NCI-H2196 treated with DMSO at 0.1 percent for 48 hours (cell line): ENCODE data around the gene VTA1.
"Not testable (repeated sequence)": the region's sequence is repeated elsewhere in the genome, so short reads cannot be mapped to it uniquely, and the experiment has no call there.

Experiments used
- DNase-seq: peaks from one replicate; lab custom pipeline; 2025; ENCODE audit not compliant: unreplicated experiment; lab: John Stamatoyannopoulos, UW

The VTA1 gene

GRCh38 chr6:142167486-142167885 is 20.4 kb downstream of the VTA1 start:
- no peak for DNase-seq

- no peak for DNase-seq
These were observed 24.3 kb downstream of the VTA1 start for GRCh38 chr6:142171351-142171750.

- DNase-seq = no peak
These were observed 25.7 kb downstream of the VTA1 start for GRCh38 chr6:142172758-142173157.

- DNase-seq = no peak
These were observed 26.9 kb downstream of the VTA1 start for GRCh38 chr6:142173980-142174379.

GRCh38 chr6:142174703-142175102 is 27.6 kb downstream of the VTA1 start:
- no peak for DNase-seq

GRCh38 chr6:142178129-142178528 is 31.1 kb downstream of the VTA1 start:
- DNase-seq = no peak

- no peak for DNase-seq
These were observed 34.9 kb downstream of the VTA1 start for GRCh38 chr6:142182004-142182403.

- no peak for DNase-seq
These were observed 36.3 kb downstream of the VTA1 start for GRCh38 chr6:142183351-142183750.

GRCh38 chr6:142184307-142184706 is 37.2 kb downstream of the VTA1 start:
- DNase-seq = no peak

- DNase-seq = no peak
These were observed 38.6 kb downstream of the VTA1 start for GRCh38 chr6:142185641-142186040.

GRCh38 chr6:142187209-142187608 is 40.1 kb downstream of the VTA1 start:
- DNase-seq = no peak

- not testable (repeated sequence) for DNase-seq
These were observed 41.3 kb downstream of the VTA1 start for GRCh38 chr6:142188341-142188740.

- no peak for DNase-seq
These were observed 42.0 kb downstream of the VTA1 start for GRCh38 chr6:142189057-142189456.

- no peak for DNase-seq
These were observed 45.3 kb downstream of the VTA1 start for GRCh38 chr6:142192343-142192742.

GRCh38 chr6:142193621-142194020 is 46.6 kb downstream of the VTA1 start:
- no peak for DNase-seq

GRCh38 chr6:142195862-142196541 is 48.9 kb downstream of the VTA1 start:
- no peak for DNase-seq

- DNase-seq = no peak
These were observed 54.0 kb downstream of the VTA1 start for GRCh38 chr6:142200846-142201628.

GRCh38 chr6:142207265-142207877 is 60.3 kb downstream of the VTA1 start:
- DNase-seq = no peak

GRCh38 chr6:142210606-142211005 is 63.5 kb downstream of the VTA1 start:
- DNase-seq = no peak

GRCh38 chr6:142213402-142213801 is 66.3 kb downstream of the VTA1 start:
- DNase-seq = no peak

- no peak for DNase-seq
These were observed 71.4 kb downstream of the VTA1 start for GRCh38 chr6:142218446-142218845.

- no peak for DNase-seq
These were observed 75.0 kb downstream of the VTA1 start for GRCh38 chr6:142222022-142222421.
